Fibroblast of peridontal ligament (primary cell): ENCODE results near the gene ZBTB47.

ENCODE experiments used
- DNase-seq: peaks from one replicate; pipeline ENCODE4 v3.0.0-alpha.2; 2010; ENCODE audit errors: extremely low read depth

The ZBTB47 gene

DNA sequence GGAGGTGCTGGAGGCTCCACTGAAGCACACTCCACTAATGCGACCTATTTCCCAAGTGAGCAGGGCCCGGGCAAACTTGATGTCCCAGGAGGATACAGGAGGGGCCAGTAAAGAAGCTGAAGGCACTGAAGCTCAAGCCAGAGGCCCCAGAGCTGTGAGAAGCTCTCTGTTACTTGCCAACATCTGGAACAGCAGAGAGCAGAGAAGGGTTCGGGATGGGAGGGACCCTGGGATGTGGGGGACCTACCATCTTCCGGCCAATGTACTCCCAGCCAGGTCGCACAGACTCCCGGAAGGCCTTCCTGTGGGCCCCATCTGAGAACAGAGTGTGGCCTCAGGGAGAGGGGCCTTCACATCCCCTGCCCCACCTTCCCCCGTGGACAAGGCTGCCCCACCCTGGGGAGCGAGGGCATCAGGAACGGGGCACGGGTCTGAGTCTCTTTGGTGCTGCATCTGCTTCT is 46.0 kb downstream of the ZBTB47 start:
- no peak for DNase-seq

DNA sequence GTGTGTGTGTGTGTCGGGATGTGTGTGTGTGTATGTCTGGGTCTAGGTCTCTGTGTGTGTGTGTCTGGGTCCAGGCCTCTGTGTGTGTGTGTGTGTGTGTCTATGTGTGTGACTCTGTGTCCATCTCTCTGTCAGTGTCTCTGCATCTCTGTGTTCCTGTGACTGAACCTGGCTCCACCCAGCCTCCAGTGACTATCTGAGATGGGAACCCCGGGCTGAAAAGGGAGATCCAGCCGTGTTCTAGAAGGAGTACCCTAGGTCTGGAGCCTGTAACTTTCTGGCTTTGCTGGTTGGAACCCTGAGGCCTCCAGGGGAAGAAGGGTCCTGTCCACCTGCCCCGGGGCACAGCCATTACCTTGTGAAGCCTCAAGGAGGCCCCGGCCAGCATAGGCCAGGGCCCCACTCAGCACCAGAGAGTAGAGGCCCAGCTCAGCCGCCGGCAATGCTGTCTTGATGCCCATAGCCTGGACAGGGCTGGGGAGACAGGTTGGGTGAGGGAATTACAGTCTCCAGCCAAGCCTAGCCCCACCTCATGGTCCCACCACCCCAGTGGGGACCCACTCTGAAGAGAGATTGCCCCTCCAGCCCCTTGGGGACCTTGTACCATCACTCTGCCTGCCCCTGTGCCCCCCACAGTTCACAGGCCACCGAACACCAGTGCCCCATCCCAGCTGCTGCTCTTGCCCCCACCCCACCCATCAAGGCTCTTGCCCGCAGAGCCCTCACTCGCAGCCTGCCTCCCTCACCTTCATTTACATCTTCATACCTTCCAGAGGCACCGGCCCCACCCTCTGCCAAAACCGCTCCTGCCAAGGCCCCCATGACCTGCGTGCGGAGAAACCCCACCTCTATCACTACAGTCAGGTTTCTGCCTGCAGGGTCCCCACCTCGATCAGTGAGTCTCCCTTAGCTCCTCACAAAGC is 47.1 kb downstream of the ZBTB47 start:
- no peak for DNase-seq

DNA sequence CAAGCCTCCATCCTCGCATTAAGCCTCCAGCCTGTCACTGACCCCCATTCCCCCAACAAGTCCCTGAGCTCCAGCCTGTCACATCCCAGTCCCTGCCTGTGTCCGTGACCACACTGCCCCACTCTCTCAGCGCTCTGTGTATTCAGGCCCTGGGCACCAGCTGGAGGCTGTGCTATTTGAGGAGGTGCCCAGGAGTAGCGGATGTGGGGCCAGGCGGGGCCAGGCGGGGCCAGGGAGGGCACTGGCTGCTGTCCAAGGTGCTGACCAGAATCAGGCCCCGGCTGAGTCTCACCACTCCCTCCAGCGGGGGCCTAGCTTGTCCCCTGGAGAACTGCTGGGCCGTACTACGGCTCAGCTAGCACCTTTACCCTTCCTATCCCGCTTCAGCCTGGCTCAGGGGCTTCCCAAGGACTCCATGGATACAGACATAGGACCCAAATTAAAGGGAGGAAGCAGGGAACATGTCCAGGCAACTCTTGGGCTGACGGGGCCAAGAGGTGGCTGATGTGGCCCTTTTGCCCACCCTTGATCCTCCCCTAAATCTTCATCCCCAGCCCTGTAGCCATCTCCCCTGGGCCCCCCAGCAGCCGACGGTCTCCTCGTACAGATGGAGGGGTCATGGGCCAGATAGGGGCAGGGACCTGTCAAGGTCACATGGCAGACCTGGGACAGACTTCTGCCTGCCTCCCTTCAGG is 48.0 kb downstream of the ZBTB47 start:
- peak; percentile 7 for DNase-seq

DNA sequence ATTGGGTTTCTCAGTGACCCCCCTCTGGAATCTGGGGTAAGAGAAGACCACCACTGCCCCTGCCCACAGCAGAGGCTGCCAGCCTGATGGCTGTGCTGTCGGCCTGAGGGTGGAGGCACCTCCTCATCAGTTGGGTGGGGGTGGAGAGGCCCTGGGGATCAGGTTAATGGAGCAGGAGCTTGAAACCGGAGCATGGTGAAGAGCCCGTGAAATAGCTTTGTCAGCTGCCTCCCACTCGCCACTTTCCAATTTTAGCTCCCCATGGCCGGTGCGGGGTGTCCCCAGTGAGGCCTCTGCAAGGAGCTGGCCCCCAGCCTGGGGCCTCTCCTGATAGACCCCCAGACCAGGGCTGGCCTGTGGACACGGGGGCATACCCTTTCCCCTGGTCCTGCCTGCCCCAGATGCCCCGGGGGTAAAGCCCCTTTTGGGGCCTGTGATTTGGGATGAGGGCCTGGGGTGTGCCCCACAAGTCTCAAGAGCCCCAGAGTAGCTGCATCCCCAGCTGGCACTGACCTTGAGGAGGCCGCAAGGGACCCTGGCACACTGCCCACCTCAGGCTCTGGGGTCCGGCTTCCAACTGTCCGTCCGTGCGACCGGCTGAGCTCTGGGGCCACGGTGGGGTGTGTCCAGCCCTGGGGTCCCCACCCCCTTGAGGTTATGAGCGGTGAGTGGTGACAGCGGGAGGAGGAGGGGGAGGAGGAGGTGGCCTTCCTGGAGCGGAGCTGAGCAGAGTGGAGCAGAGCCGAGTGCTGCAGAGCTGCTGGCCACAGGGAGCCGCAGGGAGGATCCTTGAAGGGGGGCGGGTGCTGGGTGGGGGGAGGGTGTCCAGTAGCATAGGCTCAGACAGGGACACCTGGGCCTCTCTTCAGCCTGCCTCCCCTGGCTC is 48.8 kb downstream of the ZBTB47 start, which contains the start of gene HHATL:
HHATL (minus strand) TSS at position 733 of the 886 bp plus-strand sequence. CDS start 1,972 bp downstream, outside the sequence.
- DNase-seq, result no peak

DNA sequence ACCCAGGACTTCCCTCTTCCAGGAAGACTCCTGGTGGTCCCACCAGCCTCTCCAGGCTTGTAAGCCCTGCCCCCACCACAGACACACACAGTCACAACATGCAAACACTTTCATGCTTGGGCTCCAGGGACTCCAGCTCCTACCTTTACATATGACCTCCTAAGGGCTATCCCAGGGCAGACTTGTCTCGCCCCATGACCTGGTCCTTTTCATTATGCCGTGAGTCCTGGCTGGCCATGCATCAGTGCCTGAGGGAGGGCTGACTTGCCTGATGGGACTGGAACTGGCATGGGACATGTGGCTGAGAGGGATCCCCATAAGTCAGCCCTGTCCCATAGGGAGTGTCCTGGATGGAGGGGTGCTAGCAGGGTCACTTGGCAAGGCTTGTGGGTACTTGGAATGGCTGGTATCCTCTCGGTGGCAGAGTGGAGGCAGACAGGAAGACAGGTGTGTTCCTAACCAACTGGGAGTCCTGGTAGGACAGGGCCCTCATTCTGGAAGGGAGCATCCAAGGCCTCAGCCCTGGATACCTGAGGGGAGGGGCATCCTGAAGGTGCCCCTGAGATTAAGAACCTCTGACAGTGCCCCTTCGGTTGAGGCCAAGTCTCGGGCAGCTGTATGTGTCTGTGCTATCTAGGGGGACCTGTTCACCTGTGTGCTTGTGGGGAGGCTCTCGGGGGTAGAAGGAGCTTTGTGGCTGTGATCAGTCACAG is 49.6 kb downstream of the ZBTB47 start:
- DNase-seq, result no peak

DNA sequence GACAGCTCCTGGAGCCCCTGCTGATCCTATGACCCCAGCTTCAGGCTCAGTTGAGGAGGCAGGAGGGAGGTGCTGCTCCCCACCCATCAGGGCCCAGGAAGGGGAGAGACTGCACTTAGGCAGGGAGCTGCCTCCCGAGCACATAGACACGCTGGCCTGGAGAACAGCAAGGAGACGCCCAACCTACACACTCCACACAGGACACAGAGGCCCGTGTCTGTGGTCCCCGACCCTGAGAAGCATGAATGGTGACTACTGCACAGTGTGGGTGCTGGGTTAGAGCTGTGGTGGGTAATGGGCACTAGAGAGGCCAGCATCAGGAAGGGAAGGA is 50.2 kb downstream of the ZBTB47 start:
- no peak for DNase-seq

DNA sequence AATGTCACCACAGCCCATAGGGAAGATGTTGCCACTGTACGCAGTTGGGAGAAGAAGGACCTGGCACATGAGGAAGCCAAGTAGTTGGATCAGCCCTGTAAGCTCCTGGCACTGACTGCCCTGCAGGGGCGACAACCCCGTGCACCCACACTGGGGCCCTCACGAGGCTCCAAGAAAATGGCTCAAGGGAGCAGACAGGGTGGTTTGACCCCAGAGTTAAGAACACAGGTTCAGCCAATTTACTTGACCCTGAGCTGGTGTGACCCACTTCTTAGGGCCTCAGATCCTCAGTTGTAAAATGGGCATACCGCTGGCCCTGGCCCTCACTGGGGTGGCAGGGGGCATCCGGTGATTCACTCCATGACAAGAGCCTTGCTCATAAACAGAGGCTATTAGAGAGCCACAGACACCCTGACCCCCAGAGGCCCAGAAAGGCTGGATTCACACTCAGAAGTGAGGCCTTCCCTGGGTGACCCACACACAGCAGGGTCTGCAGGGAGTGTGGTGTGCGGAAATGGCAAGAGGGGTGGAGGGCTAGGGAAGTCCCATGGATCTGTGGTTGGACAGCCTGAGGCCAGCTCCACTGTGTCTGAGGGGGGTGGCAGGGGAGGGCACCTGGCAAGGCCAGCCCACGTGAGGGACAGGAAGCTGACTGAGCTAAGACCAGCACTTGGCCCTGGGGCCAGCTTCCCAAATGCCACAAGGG is 50.8 kb downstream of the ZBTB47 start:
- no peak for DNase-seq

DNA sequence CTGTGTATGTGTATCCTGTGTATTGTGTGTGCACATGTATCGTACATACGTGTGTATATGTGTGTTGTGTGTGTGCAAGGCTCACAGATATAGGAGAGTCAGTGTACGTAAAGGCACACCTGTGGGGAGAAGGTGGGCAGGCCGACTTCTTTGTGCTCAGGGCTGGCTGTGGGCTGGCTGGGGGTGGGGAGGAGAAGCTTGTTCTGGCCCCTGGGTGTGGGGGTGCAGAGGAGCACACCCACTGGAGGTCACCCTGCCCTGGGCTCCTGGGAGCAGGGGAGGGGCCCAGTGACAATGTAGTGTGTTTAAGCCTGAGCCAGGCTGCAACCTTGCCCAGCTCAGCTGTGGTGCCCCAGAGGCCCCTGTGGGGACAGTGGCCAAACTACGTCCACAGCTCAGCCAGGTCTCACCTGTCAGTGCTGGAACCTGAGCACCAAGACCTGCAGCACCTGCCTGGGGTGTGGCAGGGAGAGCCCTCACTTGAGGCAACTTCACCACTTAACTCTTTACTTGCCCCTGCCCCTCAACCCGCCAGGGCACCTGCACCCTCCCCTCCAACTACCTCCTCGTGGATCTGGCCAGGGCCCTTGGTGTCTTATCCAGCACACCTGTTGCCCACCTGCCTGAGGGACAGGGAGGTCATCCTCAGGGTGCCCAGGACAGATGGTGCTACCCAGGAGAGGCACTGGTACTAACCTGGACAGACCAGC is 51.7 kb downstream of the ZBTB47 start:
- DNase-seq, result no peak

DNA sequence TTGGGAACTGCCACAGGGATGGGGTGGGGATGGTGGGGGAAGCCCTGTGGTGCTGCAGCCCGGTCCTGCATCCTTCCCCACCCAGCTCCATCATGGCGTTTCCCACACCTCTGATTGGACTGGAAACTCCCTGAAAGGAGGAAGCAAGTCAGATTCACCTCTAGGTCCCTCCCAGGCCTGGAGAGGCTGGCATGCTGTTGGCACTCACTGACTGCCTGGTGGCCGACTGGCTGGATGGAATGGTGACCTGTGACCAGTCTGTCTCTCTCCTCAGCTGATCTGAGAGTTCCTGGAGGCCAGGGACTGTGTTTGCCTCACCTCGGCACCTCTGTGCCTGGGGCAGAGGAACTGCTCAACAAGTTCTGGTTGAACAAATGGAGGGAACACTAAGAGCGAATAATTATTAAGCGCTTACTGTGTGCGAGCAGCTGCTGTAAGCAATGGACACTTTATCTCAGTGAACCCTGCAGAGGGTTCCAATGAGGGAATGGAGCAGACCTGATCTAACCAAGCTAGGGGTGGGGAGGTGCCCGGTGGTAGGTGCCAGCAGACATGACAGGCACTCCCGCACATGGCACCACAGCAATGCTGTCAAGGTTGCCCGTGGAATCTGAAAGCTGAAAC is 52.6 kb downstream of the ZBTB47 start:
- no peak for DNase-seq

DNA sequence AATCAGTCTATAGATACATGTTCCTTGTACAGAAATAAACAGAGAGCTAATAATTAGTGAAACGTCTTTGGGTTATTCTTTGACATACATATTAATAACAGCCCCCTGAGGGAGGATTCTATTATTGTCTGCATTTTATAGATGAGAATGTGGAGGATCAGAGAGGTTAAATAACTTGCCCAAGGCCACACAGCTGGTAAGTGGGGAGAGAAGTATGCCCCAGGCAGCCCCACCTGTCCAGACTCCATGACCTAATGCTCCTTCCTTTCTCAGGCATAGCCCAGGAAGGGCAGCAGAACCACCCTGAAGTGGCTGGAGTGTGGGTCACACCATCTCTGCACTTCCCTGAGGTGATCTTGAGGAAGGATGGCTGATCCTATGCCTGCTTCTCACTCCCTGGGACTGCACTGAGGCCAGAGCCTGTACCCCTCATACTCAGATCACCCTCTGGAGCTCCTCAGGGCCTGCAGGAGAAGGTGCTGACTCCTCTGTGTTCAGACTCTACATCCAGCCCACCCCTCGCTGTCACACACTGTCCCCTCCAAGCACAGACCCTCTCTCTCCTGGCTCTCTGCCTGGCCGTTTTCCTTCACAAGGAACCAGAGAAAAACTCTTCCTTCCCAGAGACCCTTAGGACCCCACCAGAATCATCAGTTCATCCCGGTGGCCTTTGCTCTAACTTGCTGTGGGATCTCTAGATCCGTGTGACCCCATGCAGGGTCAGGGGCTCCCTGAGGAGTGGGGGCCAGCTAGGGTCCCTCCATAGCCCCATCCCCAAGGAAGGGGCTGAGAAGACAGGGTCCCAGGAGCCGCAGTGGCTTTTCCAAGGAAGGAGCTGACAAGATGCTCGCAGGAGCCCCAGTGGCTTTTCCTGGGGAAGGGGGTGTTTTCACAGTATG is 53.5 kb downstream of the ZBTB47 start:
- DNase-seq, result no peak

DNA sequence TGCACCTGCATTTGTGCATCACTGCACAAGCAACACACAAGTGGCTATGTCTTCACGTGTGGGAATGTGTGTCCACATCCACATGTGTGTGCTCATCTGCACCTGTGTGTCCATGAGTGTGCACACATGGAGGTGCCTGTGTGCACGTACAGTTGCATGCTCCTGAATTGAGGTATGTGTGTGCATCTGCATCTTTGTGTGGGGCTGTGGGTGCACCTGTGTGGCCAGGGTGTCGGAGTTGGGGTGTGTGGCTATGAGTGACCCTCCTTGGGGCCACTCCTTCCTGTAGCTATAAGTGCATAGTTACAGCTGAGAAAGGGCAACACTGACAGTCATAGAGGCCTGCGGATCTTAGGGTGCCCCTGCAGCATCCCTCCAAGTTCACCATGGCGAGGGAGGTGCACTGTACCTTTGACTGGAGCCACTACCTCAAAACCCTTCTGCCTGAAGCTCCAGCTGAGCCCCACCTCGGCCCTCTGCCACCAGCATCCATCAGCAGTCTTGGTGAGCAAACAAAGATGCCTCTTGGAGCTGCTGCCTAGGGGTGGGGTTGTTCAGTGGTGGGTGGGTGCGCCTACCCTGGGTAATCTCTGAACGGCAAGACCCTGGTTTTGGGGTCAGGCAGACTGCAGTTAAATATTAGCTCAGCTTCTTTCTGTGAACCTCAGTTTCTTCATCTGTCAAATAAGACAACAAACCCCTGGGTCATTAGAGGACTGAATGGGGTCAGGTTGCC is 54.3 kb downstream of the ZBTB47 start:
- no peak for DNase-seq

DNA sequence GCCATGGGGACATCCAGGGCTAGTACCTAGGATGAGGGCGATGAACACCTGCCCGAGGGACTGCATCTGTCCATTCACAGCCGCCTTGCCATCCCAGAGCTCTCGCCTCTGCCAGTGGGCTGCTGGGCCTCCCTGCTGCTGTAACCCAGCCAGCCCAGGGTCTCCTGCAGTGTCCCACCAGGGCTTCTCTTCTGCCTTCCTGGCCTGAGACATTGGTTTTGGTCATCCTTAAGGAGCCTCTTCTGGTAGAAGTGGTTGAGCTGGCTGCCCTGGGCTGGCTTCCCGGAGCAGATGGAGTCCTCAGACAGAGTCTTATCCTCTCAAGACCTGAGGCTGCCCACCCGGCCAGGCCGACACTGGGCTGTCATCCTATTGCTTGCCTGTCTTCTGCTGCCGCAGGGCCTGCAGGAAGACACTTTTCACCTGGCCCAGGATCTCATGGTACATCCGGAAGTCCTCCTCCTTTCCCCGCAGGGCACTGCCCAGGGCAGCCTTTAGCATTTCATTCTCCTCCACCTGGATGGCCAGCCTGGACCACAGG is 55.2 kb downstream of the ZBTB47 start:
- no peak for DNase-seq

DNA sequence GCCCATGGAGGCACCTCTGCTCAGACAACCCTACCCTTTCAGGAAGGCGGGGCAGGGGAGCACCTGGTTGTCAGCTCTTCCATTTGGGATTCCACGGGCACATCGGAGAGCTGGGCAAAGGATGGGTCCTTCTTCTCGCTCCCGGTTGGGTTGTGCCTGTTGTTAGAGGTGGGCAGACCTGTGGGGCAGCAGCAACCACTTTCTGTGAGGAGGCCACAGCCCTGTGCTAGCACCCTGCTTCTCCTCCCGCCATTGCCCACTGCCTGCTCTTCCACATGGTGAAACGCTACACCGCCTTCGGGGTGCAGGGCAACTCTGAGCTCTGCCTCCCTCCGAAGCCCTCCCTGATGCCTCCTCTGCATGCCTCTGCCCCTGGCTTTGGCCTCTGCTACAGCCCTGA is 56.1 kb downstream of the ZBTB47 start:
- no peak for DNase-seq

DNA sequence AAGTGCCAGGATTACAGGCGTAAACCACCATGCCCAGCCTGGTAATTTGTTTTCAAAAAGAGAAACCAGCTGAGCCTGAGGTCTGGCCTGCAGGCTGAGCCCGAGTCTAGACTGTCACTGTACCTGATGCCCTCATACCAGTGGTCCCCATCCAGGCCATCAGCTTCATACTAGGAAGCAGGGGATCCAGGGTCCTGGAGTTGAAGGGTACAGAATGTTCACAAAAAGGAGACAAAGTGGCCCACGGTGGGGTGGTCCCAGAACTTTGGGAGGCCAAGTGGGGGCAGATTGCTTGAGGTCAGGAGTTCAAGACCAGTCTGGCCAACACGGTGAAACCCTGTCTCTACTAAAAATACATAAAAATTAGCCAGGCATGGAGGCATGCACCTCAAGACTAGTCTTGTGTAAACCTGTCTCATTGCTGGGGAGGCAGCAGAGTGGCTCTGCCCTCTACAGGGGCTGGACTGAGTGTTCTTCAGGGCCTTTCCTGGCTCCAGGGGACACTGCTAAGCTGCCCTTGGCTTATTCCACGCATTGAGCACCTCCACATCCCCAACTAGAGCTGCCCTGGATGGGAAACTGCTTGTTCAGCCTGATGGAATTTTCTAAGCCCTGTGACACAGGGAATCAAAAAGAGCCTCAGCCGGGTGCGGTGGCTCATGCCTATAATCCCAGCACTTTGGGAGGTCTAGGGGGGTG is 57.0 kb downstream of the ZBTB47 start:
- DNase-seq, result no peak

DNA sequence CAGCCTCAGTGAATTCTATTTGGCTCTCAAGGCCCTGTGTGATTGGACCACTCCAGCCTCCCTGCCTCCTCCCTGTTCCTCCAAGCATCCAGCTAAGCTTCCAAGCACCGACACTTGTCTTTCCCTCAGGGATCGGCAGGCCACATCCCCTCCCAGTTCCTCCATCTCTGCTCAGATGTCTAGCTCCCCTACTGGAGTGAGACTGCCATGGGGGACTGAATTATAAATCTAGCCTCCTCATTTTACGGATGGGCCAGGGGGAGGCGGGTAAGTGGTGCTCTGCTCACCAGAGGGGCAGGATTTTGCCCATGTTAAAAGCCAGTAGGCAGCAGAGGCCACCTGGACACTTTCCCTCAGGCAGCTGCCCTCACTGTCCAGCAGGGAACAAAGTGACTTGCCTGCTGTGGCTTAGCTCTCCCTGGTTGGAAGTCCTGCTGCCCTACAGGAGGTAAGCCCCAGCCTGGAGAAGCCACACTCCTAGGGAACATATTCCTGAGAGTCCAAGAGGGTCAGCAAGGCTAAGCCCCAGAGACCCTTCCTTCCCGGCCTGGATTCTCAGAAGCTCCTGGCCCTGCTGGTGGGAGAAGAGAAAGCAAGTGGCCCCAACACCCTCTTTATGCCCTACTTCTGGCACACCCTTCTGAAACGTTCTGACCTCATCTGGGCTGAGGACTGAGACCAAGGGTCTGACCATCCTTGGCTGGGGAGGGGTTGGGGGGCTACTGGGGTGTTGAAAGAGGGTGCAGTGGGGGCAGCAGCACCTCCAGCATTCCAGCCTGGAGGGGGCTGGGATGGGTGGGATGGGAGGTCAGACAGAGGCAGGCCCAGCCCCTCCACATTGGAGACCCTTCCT is 58.2 kb downstream of the ZBTB47 start:
- no peak for DNase-seq

DNA sequence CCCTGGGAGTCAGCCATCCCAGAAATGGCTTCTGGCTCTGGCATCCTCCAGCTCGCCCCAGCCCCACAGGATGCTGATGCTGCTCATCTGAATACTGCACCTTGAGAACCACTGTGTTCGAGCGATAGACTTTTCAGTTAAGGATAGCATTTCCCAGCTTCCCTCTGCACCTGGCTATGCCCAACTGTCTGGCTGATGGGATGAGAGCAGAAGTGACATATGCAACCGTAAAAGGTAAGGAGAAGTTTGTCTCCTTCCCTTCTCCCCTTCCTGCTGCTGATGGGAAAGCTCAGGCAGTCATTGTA is 58.8 kb downstream of the ZBTB47 start:
- DNase-seq, result no peak
